Measurements from ENCODE around the gene UBE2Z.

The UBE2Z gene

GRCh38 chr17:48960834-48961515 lies 52.8 kb downstream of the UBE2Z start:
- no peak for DNase-seq (ENCODE audit: low read depth)

DNA sequence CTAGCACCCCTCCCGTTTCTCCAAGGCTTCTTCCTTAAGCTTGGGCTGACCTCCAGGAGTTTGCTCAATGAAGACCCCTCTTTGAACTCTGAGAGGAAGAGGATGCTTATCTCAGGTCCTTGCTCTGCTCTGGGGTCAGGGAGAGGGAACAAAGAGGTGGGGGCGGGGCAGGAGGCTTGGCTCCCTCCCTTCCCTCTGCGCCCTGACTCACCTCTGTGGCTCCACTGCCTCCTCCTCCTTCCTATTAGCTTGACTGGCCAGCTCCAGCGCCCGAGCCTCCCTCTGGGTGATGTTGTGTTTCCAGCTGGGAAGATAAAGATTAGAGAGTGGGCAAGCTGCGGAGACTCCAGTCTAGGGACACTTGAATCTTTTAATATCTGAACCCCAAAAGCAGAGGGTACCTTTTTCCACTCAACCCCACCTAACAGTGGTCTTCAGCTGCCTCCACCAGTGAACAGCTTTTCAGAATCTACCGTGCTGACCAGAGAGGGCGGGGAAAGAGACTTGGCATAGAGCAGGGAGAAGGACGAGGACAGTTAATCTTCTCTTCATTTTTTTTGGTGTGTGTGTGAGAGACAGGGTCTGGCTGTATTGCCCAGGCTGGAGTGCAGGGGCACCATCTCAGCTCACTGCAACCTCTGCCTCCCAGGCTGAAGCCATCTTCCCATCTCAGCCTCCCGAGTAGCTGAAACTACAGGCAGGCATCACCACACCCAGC lies 53.5 kb downstream of the UBE2Z start:
- no peak for DNase-seq (ENCODE audit: low read depth)

GRCh38 chr17:48970224-48970623 lies 62.0 kb downstream of the UBE2Z start:
- no peak for DNase-seq (ENCODE audit: low read depth)

- DNase-seq (ENCODE audit: low read depth): no peak
Observed at GRCh38 chr17:48970865-48971687, 62.9 kb downstream of the UBE2Z start.

GRCh38 chr17:48972749-48973097 lies 64.5 kb downstream of the UBE2Z start:
- no peak for DNase-seq (ENCODE audit: low read depth)

DNA sequence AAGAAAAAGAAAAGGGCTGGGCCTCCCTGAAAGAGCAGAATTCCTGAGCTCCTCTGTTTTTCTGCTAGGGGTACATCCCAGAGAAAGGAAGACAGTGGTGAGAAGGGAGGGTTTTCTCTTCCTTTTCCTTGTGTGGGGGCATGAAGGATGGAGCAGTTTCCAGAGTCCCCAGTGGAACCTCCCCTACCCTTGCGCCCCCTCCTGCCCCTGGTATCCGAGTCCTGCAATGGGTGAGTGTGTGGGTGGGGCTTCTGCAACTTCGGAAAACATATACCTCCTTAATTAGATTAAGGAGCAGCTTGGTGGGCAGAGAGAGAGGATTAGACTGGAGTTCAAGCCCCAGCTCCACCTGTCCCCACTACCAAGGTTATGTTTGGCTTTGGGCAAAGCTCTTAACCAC lies 65.6 kb downstream of the UBE2Z start:
- no peak for DNase-seq (ENCODE audit: low read depth)
